ENCODE data around the gene NDUFA8.

GRCh38 chr9:122113574-122113973 is 46.0 kb downstream of the NDUFA8 start:
- no peak for TF ChIP-seq REST (IDR thresholded peaks at IDR 0.05; ENCODE audit: low read depth)
- no peak for TF ChIP-seq TCF12 (IDR thresholded peaks at IDR 0.05; ENCODE audit: low read depth)
- TF ChIP-seq RAD21 (IDR thresholded peaks at IDR 0.05; ENCODE audit: low read depth): no peak
- TF ChIP-seq EP300 (IDR thresholded peaks at IDR 0.05; ENCODE audit: borderline replicate concordance): no peak

Measured in Ishikawa (cell line).